HG03103 (cell line): ENCODE results near the gene NPM1.
"Not testable (repeated sequence)": the region's sequence is repeated elsewhere in the genome, so short reads cannot be mapped to it uniquely, and the experiment has no call there.

ENCODE experiments used
- ATAC-seq: cut with Tn5 transposase; IDR thresholded peaks from one replicate; pipeline ENCODE4 v1.9.1; 2021; ENCODE audit warnings: low read depth; ENCODE audit not compliant: unreplicated experiment

The NPM1 gene, protein sequence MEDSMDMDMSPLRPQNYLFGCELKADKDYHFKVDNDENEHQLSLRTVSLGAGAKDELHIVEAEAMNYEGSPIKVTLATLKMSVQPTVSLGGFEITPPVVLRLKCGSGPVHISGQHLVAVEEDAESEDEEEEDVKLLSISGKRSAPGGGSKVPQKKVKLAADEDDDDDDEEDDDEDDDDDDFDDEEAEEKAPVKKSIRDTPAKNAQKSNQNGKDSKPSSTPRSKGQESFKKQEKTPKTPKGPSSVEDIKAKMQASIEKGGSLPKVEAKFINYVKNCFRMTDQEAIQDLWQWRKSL

DNA sequence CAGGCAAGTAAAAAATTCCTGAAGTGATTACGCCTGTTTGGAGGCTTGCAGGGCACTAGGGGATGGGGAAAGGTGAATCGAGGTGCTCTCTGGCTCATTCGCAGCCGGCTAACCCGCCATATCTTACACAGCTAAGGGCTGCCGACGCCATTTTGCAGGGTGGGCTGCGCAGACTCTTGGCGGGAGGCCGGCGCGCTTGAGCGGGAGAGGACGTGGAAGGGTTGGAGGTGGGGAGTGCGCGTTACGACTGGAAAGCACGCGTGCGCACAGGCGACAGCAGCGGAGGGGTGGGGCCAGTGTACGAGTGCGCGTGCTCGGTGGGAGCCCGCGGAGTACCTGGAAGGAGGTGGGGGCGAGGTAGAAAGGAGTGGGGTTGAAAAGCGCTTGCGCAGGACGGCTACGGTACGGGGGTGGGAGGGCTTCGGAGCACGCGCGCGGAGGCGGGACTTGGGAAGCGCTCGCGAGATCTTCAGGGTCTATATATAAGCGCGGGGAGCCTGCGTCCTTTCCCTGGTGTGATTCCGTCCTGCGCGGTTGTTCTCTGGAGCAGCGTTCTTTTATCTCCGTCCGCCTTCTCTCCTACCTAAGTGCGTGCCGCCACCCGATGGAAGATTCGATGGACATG is at the start of gene NPM1:
Gene NPM1, plus strand, starts transcription at position 505 of the 625 bp plus-strand sequence. Its CDS starts 100 bp downstream, at position 605.
- peak; percentile 82 for ATAC-seq

DNA sequence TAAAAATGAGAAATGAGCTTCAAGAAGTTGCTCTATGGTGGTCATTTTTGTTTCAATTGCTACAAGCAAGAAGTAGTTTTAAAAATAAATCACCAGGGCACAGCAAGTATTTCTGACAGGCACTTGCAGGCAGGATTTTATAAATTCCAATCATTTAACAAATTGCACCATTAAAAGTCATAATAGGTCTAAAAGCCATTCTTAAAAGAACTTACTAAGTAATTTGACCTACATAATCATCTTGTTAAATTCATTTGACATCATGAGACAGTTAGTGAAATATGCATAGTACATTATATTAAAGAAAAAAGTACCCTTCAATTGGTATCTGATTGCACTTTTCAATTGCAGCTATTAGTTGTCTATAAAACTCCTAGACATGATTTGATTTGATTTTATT is 47.6 kb upstream of the NPM1 start:
- no peak for ATAC-seq

DNA sequence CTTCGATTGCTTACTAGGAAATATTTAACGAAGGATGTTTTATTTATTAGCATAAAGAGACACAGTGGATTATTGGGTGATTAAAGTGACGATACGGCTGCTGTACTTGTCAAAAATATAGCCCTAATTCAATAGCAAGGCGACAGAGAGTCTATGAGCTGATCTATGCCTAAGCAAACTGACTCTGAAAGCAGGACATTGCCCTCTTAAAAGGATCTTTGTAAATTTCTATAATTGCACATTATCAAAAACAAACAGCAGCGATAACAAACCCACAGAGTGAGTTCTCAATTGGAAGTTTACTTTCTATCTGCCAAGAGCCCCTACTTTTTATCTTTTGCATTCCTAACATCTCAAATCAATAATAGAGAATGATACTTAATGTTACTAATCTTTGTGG is 47.2 kb upstream of the NPM1 start:
- no peak for ATAC-seq

DNA sequence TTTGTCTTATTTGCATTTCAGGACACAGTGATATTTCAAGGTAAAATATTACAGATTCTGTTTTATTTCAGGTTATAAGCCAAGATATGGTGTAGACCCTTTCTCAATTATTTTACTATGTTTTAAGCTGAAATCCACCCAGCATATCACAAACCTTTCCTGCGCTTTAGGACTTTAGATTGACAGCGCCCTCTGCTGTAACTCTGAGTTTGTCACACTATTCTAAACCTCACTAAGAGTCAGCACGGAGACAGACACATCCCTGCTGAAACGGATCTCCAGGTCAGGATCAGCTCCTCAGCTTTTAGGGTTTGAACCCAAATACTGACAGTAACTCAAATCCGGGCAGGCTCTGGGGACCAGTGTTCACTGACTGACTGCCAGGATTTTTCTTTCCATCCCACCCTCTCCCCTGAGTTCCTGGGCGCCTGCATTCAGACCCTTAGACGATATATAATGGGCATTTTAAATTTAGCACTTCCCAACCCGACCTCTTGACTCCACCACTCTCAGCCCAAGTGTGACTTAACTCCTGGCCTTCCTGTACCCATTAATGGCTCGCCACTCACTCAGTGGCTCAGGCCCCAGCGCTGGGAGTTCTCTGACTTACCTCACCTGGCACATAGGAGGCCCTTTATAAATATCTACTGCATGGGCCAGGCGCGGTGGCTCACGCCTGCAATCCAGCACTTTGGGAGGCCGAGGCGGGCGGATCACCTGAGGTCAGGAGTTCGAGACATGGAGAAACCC is 45.1 kb upstream of the NPM1 start:
- ATAC-seq, result no peak

DNA sequence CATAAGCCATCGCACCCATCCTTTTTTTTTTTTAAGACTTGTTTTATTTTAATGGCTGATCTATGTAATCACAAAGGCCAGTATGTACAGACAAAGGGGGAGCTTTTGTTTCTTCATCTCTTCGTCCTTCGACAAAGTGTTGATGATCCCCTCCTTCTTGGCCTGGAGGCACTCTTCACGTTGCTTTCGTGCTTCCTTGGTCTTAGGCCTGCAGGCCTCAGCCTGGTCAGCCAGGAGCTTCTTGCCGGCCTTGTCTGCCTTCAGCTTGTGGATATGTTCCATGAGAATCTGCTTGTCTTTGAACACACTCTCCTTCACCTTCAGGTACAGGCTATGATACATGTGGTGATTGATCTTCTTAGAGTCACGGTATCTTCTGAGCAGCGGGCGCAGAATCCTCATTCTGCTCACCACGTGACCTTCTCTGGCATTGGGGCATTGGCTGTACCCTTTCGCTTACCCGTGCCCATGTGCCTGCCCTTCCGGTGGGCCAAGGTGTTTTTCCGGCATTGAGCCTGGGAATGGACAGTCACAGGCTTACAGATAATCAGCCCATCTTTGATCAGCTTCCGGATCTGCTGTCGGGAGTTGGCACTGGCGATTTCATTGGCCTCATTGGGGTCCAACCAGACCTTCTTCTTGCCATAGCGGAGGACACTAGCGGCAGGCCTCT is 42.6 kb upstream of the NPM1 start:
- no peak for ATAC-seq

DNA sequence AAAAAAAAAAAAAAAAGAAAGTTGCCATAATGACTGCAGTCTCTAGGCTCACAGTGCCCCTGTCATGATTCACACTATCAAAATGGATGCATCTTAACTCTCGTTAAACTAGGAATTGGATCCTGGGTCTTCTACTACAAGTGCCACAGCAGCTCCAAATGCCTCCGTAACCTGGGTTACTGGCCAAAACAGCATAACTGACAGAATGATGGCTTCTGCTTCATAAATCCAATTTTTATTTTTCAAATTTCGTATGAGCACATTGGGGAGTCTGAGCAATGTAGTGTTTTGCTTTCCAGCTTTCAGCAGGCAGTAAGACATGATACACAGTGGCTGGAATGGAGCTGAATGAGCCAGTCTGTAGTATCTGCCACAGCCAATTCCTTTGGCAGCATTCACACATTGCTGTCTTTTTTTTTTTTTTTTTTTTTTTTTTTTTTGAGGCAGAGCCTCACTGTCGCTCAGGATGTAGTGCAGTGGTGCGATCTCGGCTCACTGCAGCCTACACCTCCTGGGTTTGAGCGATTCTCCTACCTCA is 36.0 kb upstream of the NPM1 start:
- no peak for ATAC-seq

DNA sequence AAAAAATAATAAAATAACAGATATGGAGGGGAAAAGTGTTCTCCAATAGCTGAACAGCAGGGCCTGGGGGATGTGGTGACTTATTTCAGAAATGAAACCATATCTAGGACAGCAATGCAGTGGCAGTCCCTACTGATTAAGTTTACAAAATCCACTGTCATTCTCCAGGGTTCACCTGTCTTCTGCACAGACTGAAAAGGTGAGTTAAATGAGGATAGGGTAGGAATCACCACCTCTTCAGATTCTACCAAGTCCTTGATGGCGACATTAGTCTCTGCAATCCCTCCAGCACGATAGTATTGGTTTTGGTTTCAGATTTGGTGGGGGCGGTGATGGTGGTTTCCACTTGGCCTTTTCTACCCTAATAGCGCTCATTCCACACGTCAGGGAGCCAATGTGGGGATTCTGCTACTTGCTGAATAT is 32.3 kb upstream of the NPM1 start:
- peak; percentile 90 for ATAC-seq

DNA sequence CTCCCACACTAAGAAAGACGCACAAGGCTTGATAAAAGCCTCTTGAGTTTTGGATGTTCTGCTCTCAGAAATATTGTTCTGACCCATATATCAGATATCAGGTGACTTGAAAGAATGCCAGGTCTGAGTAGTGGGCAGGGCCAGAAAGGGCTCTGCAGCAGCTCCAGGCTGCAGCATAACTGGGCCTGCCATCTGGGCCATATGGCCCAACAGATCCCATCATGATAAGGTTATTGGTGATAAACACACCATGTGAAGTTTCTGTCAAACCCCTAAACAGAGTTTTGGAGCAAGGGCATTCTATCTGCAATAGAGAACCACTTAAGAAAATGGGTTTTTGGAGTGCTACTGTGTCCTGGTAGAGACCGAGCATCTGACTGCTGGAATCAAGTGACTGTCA is 29.8 kb upstream of the NPM1 start:
- ATAC-seq, result no peak

DNA sequence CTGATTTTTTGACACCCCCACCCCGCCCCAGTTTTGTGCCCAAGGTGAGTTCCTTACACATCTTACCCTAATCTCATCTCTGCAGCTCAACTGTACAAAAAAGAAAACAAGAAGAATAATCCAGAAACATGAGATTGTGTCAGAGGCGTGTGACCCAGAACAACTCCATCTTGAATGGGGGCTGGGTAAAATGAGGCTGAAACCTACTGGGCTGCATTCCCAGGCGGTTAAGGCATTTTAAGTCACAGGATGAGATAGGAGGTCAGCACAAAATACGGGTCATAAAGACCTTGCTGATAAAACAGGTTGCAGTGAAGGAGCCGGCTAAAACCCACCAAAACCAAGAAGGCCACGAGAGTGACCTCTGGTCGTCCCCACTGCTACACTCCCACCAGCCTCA is 26.5 kb upstream of the NPM1 start:
- ATAC-seq, result not testable (repeated sequence)

DNA sequence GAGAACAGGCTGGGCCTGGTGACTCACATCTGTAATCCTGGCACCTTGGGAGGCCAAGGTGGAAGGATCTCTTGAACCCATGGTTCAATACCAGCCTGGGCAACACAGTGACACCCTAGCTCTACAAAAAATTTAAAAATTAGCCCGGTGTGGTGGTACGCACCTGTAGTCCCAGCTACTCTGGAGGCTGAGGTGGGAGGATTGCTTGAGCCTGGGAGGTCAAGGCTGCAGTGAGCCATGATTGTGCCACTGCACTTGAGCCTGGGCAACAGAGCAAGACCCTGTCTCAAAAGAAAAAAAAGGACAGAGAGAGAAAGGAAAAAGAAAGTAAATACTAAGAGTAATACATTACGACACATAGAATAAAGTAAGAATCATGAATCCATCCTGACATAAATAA is 24.4 kb upstream of the NPM1 start:
- not testable (repeated sequence) for ATAC-seq

DNA sequence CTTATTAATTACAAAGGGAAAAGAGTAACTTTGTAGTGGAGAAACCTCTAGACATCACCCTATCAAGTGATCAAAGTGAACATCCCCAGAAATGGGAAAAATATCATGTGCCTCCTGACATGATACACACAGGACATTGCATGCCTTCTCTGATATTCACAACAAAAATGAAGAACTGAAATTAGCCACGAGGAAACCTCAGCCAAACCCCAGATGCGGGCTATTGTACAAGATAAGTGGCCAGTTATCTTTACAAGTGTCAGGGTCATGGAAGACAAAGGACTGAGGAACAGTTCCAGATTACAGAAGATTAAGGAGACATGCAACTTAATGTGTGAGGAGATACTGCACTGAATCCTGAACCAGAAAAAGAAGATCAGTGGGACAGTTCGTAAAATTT is 23.8 kb upstream of the NPM1 start:
- peak; percentile 73 for ATAC-seq

DNA sequence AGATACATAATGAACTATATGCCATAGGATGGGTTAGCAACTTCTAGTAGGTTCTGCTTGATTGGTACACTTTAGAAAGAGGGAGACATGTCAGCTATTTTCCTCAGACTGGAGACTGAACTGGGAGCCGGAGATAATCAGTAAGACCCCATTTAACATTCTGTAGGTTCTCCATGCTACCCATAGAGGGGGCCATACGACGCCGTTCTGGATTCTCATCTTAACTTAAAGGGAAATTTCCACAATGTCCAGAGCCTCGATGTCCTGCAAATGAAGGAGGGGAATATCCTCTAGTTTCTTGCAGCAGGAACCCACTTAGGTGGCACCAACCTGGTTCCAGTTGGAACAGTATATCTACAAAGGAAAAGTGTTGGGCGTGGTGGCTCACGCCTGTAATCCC is 22.3 kb upstream of the NPM1 start:
- ATAC-seq, result no peak

DNA sequence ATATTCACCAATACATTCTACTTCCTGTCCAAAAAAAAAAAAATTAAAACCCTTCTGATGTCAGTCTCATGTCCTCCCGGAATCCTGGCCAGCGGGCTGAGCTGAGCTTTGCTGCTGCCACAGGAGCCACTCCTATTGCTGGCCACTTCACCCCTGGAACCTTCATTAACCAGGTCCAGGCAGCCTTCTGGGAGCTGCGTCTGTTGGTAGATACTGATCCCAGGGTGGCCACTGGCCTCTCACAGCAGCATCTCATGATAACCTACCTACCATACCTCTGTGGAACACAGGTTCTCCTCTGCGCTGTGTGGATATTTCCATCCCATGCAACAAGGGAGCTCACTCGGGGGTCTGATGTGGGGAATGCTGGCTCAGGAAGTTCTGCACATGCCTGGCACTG is 21.0 kb upstream of the NPM1 start:
- no peak for ATAC-seq

DNA sequence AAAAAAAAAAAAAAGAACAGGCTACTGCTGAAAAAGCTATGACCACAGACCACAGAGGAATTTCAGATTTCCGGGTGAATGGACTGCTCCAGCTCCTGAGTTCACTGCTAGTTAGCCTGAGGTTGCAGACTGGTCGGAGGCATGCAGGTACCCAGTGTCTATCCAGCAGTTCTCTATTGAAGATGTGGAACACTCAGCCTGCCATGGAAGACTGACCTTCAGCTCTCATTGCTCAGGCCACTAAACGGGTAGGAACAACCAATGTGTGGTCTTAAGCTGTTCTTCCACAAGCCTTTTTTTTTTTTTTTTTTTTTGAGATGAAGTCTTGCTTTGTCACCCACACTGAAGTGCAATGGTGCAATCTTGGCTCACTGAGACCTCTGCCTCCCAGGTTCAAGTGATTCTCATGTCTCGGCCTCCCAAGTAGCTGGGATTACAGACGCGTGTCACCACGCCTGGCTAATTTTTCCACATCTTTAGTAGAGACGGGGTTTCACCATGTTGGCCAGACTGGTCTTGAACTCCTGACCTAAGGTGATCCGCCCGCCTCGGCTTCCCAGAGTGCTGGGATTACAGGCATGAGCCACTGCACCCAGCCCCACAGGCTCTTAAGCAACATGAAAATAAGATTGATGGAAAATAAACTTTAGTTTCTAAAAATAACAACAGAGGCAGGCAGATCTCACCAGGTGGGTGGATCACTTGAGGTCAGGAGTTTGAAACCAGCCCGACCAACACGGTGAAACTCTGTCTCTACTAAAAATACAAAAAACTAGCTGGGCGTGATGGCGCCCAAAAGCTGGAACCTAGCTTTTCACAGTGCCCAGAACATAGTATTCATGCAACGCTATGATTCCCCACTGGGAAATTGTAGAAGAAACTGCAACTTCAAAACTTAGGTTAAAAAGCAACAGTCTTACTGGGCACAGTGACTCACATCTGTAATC is 20.0 kb upstream of the NPM1 start:
- ATAC-seq, result no peak

DNA sequence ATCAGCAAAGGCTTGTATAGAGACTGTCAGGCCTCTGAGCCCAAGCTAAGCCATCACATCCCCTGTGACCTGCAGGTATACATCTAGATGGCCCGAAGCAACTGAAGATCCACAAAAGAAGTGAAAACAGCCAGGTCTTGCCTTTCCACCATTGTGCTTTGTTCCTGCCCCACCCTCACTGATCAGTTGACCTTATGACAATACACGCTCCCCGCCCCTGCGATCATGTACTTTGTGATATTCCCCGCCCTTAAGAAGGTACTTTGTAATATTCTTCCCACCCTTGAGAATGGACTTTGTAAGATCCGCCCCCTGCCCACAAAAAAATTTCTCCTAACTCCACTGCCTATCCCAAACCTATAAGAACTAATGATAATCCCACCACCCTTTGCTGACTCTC is 18.6 kb upstream of the NPM1 start:
- ATAC-seq, result no peak

DNA sequence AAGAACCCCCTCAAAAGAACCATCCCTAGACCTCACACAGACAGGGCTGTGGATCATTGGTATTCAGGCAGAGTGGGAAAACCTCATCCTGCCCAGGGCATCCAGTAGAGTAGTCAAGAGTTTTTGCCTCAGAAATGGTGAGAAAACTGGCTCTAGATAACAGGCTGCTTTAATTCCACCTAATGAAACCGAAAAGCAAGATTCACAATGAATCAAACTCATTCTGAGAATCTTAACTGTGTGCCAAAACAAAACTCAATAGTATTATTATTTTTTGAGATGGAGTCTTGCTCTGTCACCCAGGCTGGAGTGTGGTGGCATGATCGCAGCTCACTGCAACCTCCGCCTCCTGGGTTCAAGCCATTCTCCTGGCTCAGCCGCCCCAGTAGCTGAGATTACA is 17.8 kb upstream of the NPM1 start:
- ATAC-seq, result no peak

DNA sequence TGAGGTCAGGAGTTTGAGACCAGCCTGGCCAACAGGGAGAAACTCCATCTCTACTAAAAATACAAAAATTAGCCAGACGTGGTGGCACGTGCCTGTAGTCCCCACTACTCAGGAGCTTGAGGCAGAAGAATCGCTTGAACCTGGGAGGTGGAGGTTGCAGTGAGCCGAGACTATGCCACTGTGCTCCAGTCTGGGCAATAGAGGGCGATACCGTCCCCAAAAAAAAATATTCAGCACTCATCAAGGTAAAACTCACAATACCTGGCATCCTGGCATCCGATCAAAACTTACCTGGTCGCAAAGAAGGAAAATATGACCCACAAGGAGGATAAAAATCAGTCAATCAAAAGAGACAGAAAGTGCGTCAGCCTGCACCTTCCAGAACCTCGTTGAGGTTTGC is 16.8 kb upstream of the NPM1 start:
- ATAC-seq, result not testable (repeated sequence)

DNA sequence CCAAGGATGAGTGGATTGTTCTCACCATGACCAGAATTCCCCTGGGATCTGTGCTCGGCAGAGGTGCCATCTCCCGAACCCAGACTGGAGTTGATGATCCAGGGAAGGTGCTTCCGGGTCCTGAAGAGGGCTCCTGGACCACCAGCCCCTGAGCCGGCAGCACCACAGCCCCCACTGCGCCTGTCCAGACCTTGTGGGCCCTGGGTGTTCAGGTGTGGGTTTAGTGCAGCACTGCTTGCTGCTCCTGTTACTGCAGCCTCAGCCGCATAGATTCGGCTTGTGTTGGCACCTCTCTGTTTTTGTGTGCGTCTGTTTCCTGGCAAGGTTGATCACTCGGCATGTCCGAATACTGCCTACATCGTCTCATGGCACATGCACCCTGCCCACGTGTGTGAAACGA is 16.3 kb upstream of the NPM1 start:
- ATAC-seq, result no peak

DNA sequence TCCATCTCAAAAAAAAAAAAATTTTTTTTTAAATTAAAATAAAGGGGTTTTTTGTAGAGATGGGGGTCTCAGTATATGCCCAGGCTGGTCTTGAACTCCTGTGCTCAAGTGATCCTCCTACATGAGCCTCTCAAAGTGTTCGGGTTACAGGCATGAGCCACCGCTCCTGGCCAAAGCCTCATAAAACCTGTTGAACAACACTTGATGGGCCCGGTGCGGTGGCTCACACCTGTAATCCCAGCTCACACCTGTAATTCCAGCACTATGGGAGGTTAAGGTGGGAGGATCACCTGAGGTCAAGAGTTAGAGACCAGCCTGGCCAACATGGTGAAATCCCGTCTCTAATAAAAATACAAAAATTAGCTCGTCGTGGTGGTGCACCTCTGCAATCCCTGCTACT is 7.7 kb upstream of the NPM1 start:
- no peak for ATAC-seq

DNA sequence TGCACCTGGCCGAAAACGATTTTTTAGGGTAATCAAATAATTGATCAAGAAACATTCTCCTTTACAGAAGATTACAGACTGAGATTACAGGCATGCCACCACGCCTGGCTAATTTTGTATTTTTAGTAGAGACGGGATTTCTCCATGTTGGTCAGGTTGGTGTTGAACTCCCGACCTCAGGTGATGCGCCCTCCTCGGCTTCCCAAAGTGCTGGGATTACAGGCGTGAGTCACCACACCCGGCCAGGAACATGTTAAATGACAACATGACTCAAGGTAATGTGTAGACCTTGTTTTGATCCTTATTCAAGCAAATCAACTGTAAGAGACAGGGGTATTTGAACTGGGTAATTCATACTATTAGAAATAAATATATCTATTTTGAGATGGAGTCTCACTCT is 3.2 kb upstream of the NPM1 start:
- ATAC-seq, result not testable (repeated sequence)
